GM18951 (cell line): Measurements from ENCODE around the gene PLA2G2F.

ENCODE experiments used
- POLR2A ChIP-seq: IDR thresholded peaks from 4 replicates; pipeline ENCODE4 v1.6.1; 2011; ENCODE audit warnings: mild to moderate bottlenecking; ENCODE audit not compliant: insufficient read length, insufficient read depth; ENCODE audit errors: extremely low read depth
- in situ Hi-C: fragments of 300-500 bp; cut with MboI; formaldehyde crosslinking; loops from one replicate; pipeline ENCODE4 v1.12.0; 2022; ENCODE audit warnings: low sequenced_read_pairs, mixed read lengths, inconsistent platforms; ENCODE audit not compliant: unreplicated experiment

The PLA2G2F gene, protein sequence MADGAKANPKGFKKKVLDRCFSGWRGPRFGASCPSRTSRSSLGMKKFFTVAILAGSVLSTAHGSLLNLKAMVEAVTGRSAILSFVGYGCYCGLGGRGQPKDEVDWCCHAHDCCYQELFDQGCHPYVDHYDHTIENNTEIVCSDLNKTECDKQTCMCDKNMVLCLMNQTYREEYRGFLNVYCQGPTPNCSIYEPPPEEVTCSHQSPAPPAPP

DNA sequence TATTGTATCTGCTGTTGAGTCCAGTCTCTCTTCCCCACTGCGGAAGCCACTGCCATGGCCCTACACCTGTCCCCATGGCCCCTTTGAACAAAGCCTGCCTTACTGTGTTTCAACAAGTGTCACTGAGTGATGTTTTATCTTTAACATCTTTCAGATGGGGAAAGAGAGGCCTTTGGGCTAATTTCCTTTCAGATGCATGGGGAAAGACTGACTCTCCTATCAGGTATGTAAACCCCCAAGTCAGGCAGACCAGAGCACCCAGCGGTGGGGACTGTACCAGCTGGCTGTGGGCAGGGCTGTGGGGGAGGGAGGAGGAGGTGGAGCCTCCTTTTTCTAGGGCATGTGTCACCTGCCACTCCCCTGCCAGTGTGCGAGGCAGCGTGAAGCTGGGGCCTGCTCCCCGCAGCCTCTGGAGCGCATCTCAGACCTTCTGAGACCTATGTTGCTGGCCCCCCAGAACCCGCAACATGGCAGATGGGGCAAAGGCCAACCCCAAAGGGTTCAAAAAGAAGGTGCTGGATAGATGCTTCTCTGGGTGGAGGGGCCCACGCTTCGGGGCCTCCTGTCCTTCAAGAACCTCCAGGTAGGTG, at the start of gene PLA2G2F:
Gene PLA2G2F, plus strand, starts transcription at position 363 of the 590 bp plus-strand sequence. Its CDS starts 105 bp downstream, at position 468.
- no peak for TF ChIP-seq POLR2A
- in situ Hi-C loops = no loop called here

DNA sequence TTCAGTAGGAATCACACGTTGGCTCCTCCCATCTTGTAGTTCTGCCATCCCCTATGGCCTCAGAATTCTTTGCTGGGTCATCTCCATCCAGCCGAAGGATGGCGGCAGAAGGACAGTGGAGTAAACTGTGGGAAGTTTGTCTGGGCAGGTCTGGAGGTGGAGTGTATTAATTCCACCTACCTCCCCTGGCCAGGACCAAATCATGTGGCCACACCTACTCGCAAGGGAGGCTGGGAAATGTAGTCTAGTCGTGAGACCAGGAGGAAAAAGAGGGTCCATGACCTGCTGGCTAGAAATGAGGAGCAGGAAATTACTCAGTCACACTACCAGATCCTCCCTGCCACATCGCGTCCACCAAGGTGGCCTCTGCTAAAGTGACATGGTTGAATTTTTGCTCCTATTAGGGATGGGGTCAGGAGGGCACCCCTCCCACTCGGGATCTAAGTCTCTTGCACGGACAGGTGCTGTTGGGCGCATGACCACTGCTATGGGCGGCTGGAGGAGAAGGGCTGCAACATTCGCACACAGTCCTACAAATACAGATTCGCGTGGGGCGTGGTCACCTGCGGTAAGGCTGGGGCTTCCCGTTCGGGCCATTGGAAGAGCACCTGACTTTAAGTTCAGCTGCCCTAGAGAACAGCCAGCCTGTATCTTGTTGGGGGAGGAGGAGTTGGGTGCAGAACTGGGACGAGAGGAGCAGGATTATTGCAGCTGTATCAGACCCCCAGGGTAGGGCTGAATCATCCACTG, 49.6 kb upstream of the PLA2G2F start:
- in situ Hi-C loops = no loop called here
- no peak for TF ChIP-seq POLR2A

DNA sequence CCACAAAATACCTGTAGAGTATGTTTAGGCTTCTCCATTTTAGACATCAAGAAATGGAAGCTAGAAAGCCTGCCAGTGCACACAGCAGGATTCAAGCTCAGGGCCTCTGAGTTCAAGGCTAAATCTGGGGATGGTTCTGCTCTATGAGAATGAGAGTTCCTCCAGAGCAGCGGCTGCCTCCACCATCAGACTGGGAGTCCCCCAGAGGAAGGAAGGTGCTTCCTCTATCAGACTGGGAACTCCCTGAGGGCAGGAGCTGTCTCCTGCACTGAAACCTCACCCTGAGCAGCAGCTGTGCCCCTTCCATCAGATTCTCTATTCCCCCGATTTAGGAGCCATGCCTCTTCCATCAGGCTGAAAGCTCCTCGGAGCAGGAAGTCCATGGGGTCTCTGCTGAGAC, 49.0 kb upstream of the PLA2G2F start:
- in situ Hi-C loops = no loop called here

DNA sequence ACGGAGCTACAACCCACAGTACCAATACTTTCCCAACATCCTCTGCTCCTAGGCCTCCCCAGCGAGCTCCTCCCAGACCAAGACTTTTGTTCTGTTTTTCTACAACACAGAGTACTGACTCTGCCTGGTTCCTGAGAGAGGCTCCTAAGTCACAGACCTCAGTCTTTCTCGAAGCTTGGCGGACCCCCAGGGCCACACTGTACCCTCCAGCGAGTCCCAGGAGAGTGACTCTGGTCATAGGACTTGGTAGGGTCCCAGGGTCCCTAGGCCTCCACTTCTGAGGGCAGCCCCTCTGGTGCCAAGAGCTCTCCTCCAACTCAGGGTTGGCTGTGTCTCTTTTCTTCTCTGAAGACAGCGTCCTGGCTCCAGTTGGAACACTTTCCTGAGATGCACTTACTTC, 48.5 kb upstream of the PLA2G2F start:
- in situ Hi-C loops = no loop called here
- no peak for TF ChIP-seq POLR2A

More for the DNA sequence above, 49.0 kb upstream of the PLA2G2F start:
- TF ChIP-seq POLR2A = no peak

DNA sequence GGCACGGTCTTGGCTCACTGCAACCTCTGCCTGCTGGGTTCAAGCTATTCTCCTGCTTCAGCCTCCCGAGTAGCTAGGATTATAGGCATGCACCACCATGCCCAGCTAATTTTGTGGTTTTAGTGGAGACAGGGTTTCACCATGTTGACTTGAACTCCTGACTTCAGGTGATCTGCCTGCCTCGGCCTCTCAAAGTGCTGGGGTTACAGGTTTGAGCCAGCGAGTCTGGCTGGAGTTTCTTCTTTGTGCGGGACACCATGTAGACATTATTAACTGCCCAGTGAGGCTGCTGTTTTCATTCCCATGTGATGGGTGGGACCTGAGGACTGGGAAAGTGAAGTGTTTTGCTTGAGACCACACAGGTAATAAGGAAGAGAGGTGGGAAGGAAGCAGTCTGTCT, 45.8 kb upstream of the PLA2G2F start:
- TF ChIP-seq POLR2A = no peak
- in situ Hi-C loops = no loop called here

DNA sequence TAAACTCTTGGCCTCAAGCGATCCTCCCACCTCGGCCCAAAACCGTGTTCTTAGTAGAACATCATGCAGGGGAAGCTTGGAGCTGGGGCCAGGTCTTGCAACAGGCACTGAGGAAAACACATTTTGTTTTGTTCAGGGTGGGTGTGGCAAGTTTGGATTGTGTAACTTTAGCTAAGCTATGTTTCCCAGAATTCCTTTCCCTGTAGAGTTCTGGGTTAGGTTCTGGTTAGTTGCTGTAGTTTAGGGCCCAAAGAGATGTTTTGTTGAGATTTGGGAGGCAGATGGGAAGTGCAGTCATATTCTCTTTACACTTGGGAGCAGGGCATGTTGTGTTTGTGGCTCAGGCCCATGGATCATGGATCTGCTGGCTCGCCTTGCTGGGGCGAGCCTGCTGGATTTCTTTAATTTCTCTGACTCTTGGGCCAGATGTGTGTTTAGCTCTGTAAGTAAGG, 45.2 kb upstream of the PLA2G2F start:
- in situ Hi-C loops = no loop called here
- TF ChIP-seq POLR2A = no peak

DNA sequence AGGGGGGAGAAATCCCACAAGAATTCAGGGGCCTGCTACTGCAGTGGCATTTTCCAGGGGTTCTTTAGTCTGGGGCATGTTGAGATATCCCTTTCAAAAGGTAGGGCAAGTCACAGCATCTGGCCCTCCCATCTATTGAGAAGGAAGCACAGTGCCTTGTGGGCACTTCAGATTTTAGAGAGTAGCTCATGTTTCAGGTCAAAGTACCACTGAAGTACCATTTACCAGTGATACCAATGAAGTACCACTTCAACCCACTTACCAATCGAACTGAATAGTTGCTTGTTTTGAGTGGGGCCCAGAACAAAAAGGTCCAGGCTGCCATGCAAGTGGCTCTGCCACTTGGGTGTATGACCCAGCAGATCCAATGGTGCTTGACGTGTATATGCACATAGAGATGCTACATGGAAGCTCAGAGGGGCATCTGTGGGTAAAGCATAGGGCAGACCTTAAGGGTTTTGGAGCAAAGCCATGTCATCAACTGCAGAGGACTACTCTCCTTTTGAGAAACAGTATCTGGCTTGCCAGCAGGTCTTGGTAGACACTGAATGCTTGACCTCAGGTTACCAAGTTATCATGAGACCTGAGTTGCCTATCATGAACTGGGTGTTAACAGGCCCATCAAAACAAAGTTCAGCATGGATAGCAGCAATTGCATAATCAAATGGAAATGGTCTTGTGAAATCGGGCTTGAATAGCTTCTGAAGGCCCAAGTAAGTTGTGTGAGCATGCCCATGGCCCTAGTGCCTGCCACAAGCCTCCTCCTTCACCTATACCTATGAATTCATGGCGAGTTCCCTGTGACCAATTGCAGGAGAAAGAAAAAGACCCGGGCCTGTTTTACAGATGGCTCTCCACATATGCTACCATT, 43.3 kb upstream of the PLA2G2F start:
- TF ChIP-seq POLR2A = no peak

DNA sequence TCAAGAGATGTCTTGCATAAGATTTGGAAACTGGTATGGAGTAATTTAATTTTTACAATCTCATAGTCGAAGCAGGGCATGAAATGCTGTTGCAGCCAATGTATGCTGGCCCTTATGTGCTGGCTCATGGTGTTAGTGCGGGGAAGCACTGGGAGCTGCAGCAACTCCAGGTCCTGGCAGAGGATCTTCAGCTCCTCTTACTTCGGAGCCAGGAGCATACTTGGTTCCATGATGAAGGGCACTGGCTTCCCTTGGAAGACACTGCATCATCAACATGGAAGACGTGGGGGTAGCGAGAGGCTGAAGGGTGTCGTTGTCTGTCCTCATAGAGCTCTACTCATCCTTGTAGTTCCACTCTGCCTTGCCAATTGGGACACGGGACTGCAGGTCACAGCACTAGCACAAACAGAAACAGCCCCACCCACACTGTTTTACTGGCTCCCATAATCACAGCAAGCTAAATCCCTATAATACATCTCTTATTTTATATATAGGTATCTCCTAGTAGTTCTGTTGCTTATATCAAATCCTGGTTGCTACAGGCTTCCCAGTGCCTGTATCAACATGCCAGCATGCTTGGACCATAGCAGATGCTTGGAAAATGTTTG, 42.2 kb upstream of the PLA2G2F start:
- in situ Hi-C loops = no loop called here
- TF ChIP-seq POLR2A = no peak

More for the DNA sequence above, 43.3 kb upstream of the PLA2G2F start:
- in situ Hi-C loops = no loop called here

DNA sequence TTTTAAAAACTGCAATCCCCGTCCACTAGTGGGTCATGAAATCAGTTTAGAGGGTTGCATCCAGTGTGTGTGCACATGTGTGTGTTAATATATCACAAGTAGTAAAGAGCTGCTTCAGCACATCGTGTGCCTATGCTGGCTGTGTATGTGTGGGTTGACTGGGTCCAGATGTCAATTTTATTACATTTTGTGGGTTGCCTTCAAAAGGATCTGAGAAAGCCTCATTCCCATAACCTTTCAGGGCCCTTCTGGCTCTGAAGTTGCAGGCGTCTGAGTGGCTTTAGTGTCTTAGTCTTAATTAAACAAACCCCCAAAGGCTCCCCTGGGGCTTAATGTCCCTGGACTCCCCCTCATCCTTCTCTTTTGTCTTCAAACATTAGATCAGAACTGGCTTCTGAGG, 39.6 kb upstream of the PLA2G2F start:
- TF ChIP-seq POLR2A = no peak
- in situ Hi-C loops = no loop called here

DNA sequence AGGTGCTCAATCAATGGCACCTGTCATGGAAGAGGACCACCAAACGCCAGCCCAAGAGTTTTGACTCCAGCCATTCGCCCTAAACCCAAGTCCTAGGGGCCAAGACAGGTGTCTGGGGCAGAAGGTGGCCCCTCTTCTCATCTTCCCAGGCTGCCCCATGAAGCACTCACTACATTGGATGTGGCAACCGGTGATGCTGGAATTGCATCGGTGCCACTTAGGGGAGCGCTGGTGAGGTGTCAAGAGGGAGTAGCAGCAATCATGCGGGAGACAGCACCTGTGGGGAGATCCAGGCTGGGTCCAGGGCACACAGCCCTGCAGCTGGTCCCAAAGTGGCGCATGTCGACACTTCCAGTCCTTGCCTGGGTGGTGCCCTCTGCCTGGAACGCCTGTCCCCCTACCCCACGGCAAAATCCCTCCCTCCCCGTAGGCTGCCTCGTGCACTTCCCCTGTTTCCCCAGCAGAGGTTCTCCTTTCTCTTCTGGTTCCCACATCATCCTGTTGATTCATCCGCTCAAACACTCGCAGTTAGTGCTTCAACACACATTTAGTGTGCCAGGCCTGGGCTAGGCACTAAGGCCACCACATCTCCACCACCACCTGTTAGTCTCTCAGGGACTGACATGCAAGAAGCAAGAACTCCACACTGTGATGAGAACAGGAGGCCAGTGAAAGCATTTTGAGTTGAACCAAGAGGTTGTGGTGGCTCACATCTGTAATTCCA, 38.3 kb upstream of the PLA2G2F start:
- in situ Hi-C loops = no loop called here
- TF ChIP-seq POLR2A = no peak

DNA sequence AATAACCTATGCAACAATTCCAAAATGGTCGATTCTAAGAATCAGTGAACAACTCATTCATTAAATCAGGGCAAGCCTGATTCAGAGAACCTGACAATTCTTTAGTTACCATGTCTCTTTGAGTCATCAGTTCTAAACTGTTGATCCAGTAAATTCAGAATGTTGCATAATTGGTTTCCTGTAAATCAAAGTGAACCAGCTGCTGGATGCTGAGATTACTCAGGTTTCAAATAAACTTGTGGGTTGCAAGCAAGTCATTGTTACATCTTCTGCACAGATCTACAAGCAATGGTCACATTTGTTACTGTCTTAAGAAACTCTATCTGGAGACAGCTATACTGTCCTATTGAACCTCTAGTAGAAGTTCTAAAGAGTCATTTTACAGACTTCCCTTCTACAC, 36.2 kb upstream of the PLA2G2F start:
- no peak for TF ChIP-seq POLR2A
- in situ Hi-C loops = no loop called here

DNA sequence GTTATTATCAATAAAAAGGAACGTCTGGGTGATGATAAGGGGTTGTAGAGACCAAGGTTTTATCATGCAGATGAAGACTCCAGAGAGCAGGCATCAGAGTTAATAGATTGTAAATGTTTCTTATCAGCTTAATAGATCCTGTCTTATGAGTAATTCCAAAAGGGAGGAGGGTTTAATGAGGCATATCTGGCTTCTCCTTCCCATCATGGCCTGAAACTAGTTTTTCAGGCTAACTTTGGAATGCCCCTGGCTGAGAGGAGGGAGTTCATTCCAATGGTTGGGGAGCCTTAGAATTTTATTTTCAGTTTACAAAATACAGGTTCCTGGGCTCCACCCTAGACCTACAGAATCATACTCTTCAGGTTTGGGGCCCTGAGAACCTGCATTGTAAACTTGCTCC, 33.3 kb upstream of the PLA2G2F start:
- TF ChIP-seq POLR2A = no peak
- in situ Hi-C loops = no loop called here
